Neural progenitor cell (in vitro differentiated cells): ENCODE results near the gene GATD1. TPM values are rescaled to one million over a fixed set of nuclear protein-coding genes. Genes with fewer than 3 reads are reported as not detected.

Source experiments
- DNase-seq: peaks from one replicate; pipeline ENCODE4 v3.0.0-alpha.2; 2016; ENCODE audit warnings: low spot score
- H2AFZ ChIP-seq: fragments of 200-600 bp; sonication (generic); replicated peaks from 2 replicates; pipeline ENCODE4 v1.6.1; 2016; ENCODE audit warnings: antibody characterized with exemption
- H3F3A ChIP-seq: fragments of 200-600 bp; sonication (generic); 2 replicates; pipeline ENCODE4 v1.6.1; 2016; ENCODE audit warnings: antibody characterized with exemption, low read depth
- H3K27ac ChIP-seq: fragments of 200-600 bp; sonication (generic); 2 replicates; pipeline ENCODE4 v1.5.1; 2016; ENCODE audit warnings: mild to moderate bottlenecking
- H3K27me3 ChIP-seq: fragments of 200-600 bp; sonication (generic); 2 replicates; pipeline ENCODE4 v1.6.1; 2016; ENCODE audit warnings: mild to moderate bottlenecking, moderate library complexity
- H3K36me3 ChIP-seq: fragments of 200-600 bp; sonication (generic); 2 replicates; pipeline ENCODE4 v1.5.1; 2016
- H3K4me1 ChIP-seq: fragments of 200-600 bp; sonication (generic); 2 replicates; pipeline ENCODE4 v1.6.1; 2016; ENCODE audit warnings: mixed run types
- H3K4me2 ChIP-seq: fragments of 200-600 bp; sonication (generic); 2 replicates; pipeline ENCODE4 v1.6.1; 2016
- H3K4me3 ChIP-seq: fragments of 200-600 bp; sonication (generic); 2 replicates; pipeline ENCODE4 v1.5.1; 2016
- H3K79me2 ChIP-seq: fragments of 200-600 bp; sonication (generic); 2 replicates; pipeline ENCODE4 v1.6.1; 2016; ENCODE audit warnings: low read depth
- H3K9ac ChIP-seq: fragments of 200-600 bp; sonication (generic); 2 replicates; pipeline ENCODE4 v1.6.1; 2016
- H3K9me3 ChIP-seq: fragments of 200-600 bp; sonication (generic); 2 replicates; pipeline ENCODE4 v1.5.1; 2016; ENCODE audit warnings: low read depth
- H4K20me1 ChIP-seq: fragments of 200-600 bp; sonication (generic); 2 replicates; pipeline ENCODE4 v1.6.1; 2016; ENCODE audit warnings: low read depth
- H3K27ac Mint-ChIP-seq: 3 replicates; pipeline ENCODE4 v1.8.0; 2021; ENCODE audit warnings: mixed read lengths
- H3K27me3 Mint-ChIP-seq: 2 replicates; pipeline ENCODE4 v1.8.0; 2022; ENCODE audit warnings: low read depth, mild to moderate bottlenecking, inconsistent platforms, moderate library complexity, mixed read lengths; ENCODE audit not compliant: insufficient read depth
- H3K36me3 Mint-ChIP-seq: 3 replicates; pipeline ENCODE4 v1.8.0; 2021; ENCODE audit warnings: mixed read lengths
- H3K4me1 Mint-ChIP-seq: 3 replicates; pipeline ENCODE4 v1.8.0; 2021; ENCODE audit warnings: mixed read lengths
- H3K4me3 Mint-ChIP-seq: 3 replicates; pipeline ENCODE4 v1.8.0; 2021; ENCODE audit warnings: mild to moderate bottlenecking, moderate library complexity, mixed read lengths
- H3K9me3 Mint-ChIP-seq: 3 replicates; pipeline ENCODE4 v1.8.0; 2020; ENCODE audit warnings: mixed read lengths
- CTCF ChIP-seq: fragments of 200-600 bp; sonication (generic); IDR thresholded peaks from 2 replicates; pipeline ENCODE4 v1.5.1; 2017; ENCODE audit warnings: antibody characterized with exemption, mild to moderate bottlenecking
- EZH2 ChIP-seq: fragments of 200-600 bp; sonication (generic); IDR thresholded peaks from 2 replicates; pipeline ENCODE4 v1.6.1; 2017; ENCODE audit warnings: antibody characterized with exemption, mild to moderate bottlenecking, moderate library complexity
- EZH2phosphoT487 ChIP-seq: fragments of 200-600 bp; sonication (generic); IDR thresholded peaks from 2 replicates; pipeline ENCODE4 v1.6.1; 2017; ENCODE audit warnings: antibody characterized with exemption
- total RNA-seq: library from RNA; depleted of rRNA; stranded (reverse); fragments of >200 nt; gene quantifications from 2 replicates; pipeline ENCODE4 v1.2.3, GENCODE V29; 2015; ENCODE audit warnings: low replicate concordance

Gene GATD1
- total RNA-seq, 1 donor from 2014 or later = 24.1 TPM

- Histone ChIP-seq H3K27me3 (no peaks in the 10 kb centered on the region), H3K9me3 (no peaks in the 10 kb centered on the region), H3K4me3 (no peak overlapping the region), H3K79me2 (peaks cover 38% of the 10 kb centered on the region), H3F3A (peaks cover 31% of the 10 kb centered on the region), H3K36me3 (no peaks in the 10 kb centered on the region), H2AFZ (no peak overlapping the region), H3K4me2 (no peak overlapping the region), H3K4me1 (peaks cover 27% of the 10 kb centered on the region), H3K9ac (no peak overlapping the region), H3K27ac (no peak overlapping the region), H4K20me1 (peaks cover 40% of the 10 kb centered on the region)
- peak overlapping the region; percentile 74 for H3K4me3 Mint-ChIP-seq
- TF ChIP-seq EZH2phosphoT487 = no peak
- no peak for TF ChIP-seq EZH2
- no peak for TF ChIP-seq CTCF
- no peak for DNase-seq
- H3K27me3 Mint-ChIP-seq = peaks cover 3% of the 10 kb centered on the region
- peaks cover 3% of the 10 kb centered on the region for H3K36me3 Mint-ChIP-seq
- no peaks in the 10 kb centered on the region for H3K9me3 Mint-ChIP-seq
- H3K27ac Mint-ChIP-seq = no peak overlapping the region
- H3K4me1 Mint-ChIP-seq = peaks cover 34% of the 10 kb centered on the region
These were observed 2.0 kb upstream of the GATD1 start for GRCh38 chr11:778976-779954.

DNA sequence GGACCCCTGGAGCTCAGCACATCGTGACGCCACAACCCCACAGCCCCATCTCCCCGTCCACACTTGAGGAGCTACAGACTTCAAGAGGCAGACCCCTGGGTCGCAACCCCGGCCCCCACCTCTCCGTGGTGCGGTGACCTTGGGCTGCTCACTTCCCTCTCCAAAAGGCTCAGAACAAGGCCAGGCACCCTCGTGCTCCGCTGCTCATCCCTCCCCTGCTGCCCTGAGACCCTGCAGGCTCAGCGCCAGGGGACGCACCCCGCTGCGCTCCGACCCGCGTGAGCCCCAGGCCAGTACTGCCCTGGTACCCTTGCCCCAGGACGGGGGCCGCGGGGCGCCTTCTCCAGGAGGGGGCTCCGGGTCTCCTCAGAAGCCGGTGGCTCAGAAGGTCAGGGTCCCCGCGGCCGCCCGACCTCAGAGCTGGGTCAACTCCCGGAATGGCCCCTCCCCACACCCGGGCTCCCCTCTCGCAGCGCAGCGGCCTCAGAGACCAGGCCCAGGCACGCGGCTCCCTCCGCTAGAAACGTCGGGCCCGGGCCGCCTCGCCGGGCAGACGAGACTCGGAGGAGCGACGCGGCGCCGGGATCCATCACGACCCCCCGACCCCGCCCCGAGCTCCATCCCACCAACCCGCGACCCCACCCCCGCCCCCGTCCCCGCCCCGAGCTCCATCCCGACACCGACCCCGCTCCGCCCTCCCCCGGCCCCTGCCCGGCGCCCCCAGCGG lies 563 bp downstream of the GATD1 start:
- H3K4me3 Mint-ChIP-seq = peak overlapping the region; percentile 88
- H3K79me2 ChIP-seq = peaks cover 50% of the 10 kb centered on the region
- peaks cover 24% of the 10 kb centered on the region for H3K4me1 Mint-ChIP-seq
- H3K9me3 Mint-ChIP-seq = no peaks in the 10 kb centered on the region
- peaks cover 16% of the 10 kb centered on the region for H3K4me1 ChIP-seq
- TF ChIP-seq EZH2phosphoT487 = no peak
- TF ChIP-seq EZH2 = no peak
- no peak for TF ChIP-seq CTCF
- H3K36me3 ChIP-seq = no peaks in the 10 kb centered on the region
- H3F3A ChIP-seq = peaks cover 9% of the 10 kb centered on the region
- H3K9ac ChIP-seq = peak overlapping the region; percentile 73
- peaks cover 3% of the 10 kb centered on the region for H3K36me3 Mint-ChIP-seq
- no peaks in the 10 kb centered on the region for H3K9me3 ChIP-seq
- H4K20me1 ChIP-seq = peaks cover 57% of the 10 kb centered on the region
- H2AFZ ChIP-seq = no peak overlapping the region
- peak overlapping the region; percentile 96 for H3K4me2 ChIP-seq
- H3K27me3 Mint-ChIP-seq = no peaks in the 10 kb centered on the region
- peak; percentile 90 for DNase-seq
- H3K4me3 ChIP-seq = peak overlapping the region; percentile 97
- H3K27me3 ChIP-seq = no peaks in the 10 kb centered on the region
- peak overlapping the region; percentile 11 for H3K27ac Mint-ChIP-seq
- peak overlapping the region; percentile 91 for H3K27ac ChIP-seq

- Mint-ChIP-seq H3K27ac (peak overlapping the region; percentile 11), H3K27me3 (no peaks in the 10 kb centered on the region)
These were observed 1.1 kb downstream of the GATD1 start for GRCh38 chr11:776263-776560.

More at GRCh38 chr11:776263-776560, 1.1 kb downstream of the GATD1 start:
- H3K36me3 ChIP-seq = no peaks in the 10 kb centered on the region
- peak overlapping the region; percentile 96 for H3K4me2 ChIP-seq
- H3K4me3 ChIP-seq = peak overlapping the region; percentile 97
- H3K4me1 ChIP-seq = peaks cover 16% of the 10 kb centered on the region
- H3F3A ChIP-seq = peaks cover 8% of the 10 kb centered on the region
- H2AFZ ChIP-seq = no peak overlapping the region
- Mint-ChIP-seq H3K9me3 (no peaks in the 10 kb centered on the region), H3K36me3 (peaks cover 3% of the 10 kb centered on the region), H3K4me3 (peak overlapping the region; percentile 88), H3K4me1 (peaks cover 24% of the 10 kb centered on the region)
- no peak overlapping the region for H3K27ac ChIP-seq
- TF ChIP-seq EZH2 = no peak
- TF ChIP-seq CTCF = no peak
- TF ChIP-seq EZH2phosphoT487 = no peak
- DNase-seq = peak; percentile 19
- H3K9me3 ChIP-seq = no peaks in the 10 kb centered on the region
- H3K9ac ChIP-seq = no peak overlapping the region
- peaks cover 50% of the 10 kb centered on the region for H3K79me2 ChIP-seq
- H3K27me3 ChIP-seq = no peaks in the 10 kb centered on the region
- peaks cover 62% of the 10 kb centered on the region for H4K20me1 ChIP-seq
